Astrocyte of the spinal cord (primary cell): ENCODE measurements around the gene C3orf70.

ENCODE experiments used
- DNase-seq: peaks from one replicate; pipeline ENCODE4 v3.0.0; 2011; ENCODE audit warnings: low read depth, low spot score
- H3K4me3 ChIP-seq: 2 replicates; pipeline ENCODE4 v1.5.1; 2011; ENCODE audit warnings: low read depth, mild to moderate bottlenecking, low read length, moderate library complexity
- in situ Hi-C: cut with HindIII; loops from 2 replicates; pipeline ENCODE4 v1.10.0; 2017; ENCODE audit warnings: low sequenced_read_pairs
- TF ChIP-seq, protein P1 (sequence below): IDR thresholded peaks from 2 replicates; pipeline ENCODE4 v1.5.1; 2012; ENCODE audit warnings: low read depth, mild to moderate bottlenecking, low read length, inconsistent platforms

Gene C3orf70

DNA sequence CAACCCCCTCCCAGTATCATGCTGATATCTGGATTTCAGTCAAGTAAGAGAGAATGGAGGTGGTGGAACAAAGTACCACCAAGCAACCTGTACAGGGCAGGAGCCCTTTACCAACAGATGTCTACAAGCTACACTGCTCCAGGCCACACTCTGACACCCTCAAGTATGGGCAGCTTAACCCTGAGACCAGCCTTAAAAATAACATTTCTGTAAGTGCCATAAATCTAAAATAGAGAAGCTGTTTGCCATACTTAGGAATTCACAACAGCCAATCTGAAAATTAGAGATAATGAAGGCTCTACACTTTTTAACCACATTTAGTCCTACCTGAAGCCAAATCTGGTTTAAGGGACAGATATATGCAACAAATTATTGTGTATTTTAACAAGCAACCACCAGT is 59.7 kb downstream of the C3orf70 start:
- TF ChIP-seq, protein P1, sequence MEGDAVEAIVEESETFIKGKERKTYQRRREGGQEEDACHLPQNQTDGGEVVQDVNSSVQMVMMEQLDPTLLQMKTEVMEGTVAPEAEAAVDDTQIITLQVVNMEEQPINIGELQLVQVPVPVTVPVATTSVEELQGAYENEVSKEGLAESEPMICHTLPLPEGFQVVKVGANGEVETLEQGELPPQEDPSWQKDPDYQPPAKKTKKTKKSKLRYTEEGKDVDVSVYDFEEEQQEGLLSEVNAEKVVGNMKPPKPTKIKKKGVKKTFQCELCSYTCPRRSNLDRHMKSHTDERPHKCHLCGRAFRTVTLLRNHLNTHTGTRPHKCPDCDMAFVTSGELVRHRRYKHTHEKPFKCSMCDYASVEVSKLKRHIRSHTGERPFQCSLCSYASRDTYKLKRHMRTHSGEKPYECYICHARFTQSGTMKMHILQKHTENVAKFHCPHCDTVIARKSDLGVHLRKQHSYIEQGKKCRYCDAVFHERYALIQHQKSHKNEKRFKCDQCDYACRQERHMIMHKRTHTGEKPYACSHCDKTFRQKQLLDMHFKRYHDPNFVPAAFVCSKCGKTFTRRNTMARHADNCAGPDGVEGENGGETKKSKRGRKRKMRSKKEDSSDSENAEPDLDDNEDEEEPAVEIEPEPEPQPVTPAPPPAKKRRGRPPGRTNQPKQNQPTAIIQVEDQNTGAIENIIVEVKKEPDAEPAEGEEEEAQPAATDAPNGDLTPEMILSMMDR: no peak
- in situ Hi-C loops: no loop called here
- no peak for DNase-seq
- H3K4me3 ChIP-seq: no peak overlapping the region

DNA sequence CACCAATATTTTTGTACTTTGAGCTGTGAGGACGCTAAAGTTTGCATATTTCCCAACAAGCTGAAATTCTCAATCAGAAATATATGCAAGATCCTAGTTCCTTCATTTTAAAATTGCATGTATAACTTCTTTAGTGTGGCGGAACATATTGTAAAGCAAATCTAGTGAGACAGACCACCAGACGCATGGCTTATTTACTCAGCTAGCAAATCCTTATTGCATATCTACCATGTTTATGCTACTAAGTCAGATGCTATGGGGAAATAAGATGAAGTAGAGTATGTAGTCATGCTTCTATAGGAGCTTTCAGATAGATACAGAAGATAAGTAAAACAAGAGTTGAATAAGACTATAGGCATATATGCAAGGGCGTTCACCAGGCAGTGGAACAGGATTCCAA is 62.0 kb downstream of the C3orf70 start:
- no peak for DNase-seq
- TF ChIP-seq, protein P1: no peak
- in situ Hi-C loops: no loop called here
- H3K4me3 ChIP-seq: no peak overlapping the region

DNA sequence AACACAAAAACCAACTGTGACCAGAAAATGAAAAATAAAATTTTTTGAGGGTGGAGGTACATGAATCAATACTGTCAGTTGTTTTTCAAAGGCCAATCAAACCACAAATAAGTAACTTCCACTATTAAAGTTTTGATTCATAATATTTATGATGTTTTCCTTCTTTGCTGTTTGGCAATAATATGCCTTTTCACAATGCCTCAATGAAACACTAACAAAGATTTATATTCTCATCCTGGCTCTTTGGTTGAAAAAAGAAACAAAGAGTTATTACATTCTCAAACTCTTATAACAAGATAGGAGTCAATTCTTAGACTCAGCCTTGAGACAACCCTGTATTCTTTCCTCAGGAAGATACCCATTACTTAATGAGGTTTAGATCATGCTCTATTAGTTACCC is 63.1 kb downstream of the C3orf70 start:
- no peak overlapping the region for H3K4me3 ChIP-seq
- in situ Hi-C loops: no loop called here

DNA sequence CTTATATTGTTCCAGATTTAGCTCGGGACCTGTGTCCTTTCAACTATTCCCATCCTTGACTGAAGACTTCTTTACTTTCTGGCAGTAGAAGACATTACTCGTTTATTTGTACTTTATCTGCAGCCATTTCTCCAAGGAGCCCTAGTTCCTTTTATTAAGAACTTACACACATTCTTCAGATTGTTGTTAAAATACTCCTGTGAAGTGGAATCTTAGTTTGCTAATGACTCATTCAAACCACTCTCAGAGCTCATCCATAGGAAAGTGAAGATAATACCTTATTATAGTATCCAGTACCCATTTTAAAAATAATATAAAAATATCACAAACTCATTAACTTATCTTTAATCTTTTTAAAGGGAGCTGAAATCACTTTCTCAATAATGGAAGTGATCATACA is 63.5 kb downstream of the C3orf70 start:
- peak; percentile 31 for DNase-seq
- TF ChIP-seq, protein P1: no peak
- H3K4me3 ChIP-seq: no peak overlapping the region

More for the DNA sequence above, 63.1 kb downstream of the C3orf70 start:
- DNase-seq: no peak
- TF ChIP-seq, protein P1: no peak

DNA sequence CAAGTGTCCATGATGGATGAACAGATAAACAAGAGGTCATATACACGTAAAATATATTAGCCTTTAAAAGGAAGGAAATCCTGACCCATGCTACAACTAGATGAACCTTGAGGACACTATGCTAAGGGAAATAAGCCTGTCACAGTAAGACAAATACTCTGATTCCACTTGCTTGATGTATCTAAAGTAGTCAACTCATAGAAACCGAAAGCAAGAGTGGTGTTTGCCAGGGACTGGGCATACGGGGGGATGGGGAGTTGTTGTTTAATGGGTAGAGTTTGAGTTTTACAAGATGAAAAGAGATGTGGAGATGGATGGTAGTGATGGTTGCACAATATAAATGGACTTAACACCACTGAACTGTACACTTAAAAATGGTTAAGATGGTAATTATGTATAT is 65.4 kb downstream of the C3orf70 start:
- no peak for DNase-seq
- TF ChIP-seq, protein P1: no peak
- in situ Hi-C loops: no loop called here
- no peak overlapping the region for H3K4me3 ChIP-seq

More for the DNA sequence above, 63.5 kb downstream of the C3orf70 start:
- in situ Hi-C loops: no loop called here

DNA sequence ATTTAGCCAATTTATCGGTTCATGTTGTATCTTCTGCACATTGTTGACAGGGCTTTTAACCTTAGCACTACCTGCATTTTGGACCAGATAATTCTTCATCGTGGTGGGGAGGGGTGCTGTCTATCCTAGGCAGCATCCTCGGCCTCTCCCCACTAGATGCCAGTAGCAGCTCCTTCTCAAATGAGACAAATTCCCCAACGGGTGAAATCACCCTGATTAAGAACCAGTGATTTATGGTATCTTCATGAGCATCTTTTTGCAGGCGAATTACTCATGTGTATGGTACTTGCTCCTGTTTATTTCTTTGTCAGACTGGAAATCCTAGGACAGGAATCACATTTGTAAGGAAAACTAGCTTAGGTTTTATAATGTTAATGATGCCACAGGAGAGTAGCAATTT is 68.0 kb downstream of the C3orf70 start:
- TF ChIP-seq, protein P1: no peak
- in situ Hi-C loops: no loop called here
- H3K4me3 ChIP-seq: no peak overlapping the region
- DNase-seq: no peak

DNA sequence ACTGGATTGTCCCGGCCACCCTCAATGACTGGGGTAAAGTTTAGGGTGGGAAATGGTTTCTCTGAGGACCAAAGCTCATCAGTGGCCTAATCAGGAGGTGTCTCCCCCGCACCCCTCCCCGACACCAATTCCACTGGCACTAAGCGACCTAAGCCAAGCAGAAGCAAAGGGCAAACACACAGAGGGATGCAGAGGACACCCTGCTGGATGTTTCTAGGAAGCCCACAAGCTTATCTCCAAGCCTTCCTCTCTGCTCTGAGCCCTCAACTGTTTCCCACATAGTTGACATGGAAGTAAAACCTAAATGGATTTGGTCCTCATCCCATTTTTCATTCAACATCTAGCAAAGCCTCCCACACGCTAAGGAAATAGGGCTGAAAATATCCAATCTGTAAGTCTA is 68.5 kb downstream of the C3orf70 start:
- DNase-seq: no peak
- TF ChIP-seq, protein P1: no peak
- no peak overlapping the region for H3K4me3 ChIP-seq
- in situ Hi-C loops: no loop called here
